Measurements from ENCODE around the gene GPR52. TPM values are rescaled to one million over a fixed set of nuclear protein-coding genes. Genes with fewer than 3 reads are reported as not detected.

GPR52 gene
- total and polyA plus RNA-seq, 7 donors: 0.08 to 0.34 (median 0.18) TPM; not detected in 3

GRCh38 chr1:174426153-174426552 lies 21.6 kb upstream of the GPR52 start:
- Histone ChIP-seq H3K4me3 (no peak overlapping the region), H3K27ac (no peak overlapping the region), H3K4me1 (no peaks in the 10 kb centered on the region), H3K9me3 (no peaks in the 10 kb centered on the region), H3K27me3 (ENCODE audit: insufficient read depth in 3 of 3, low read length in 2 of 3) (no peaks in the 10 kb centered on the region), H3K36me3 (ENCODE audit: insufficient read depth in 1 of 2, low read depth in 1 of 2) (no peaks in the 10 kb centered on the region)
- ATAC-seq: no peak
- no peak for DNase-seq
- no peak for TF ChIP-seq CTCF (IDR thresholded peaks at IDR 0.05)
- WGBS, 3 donors: 89 to 95% (median 92%) methylated on average over 3 of the region's 3 CpGs
- intact Hi-C loops (cut with DNase I): no loop called here

- no peak for DNase-seq
- 72 to 78% (median 74%) methylated on average over 3 of the region's 3 CpGs for WGBS, 3 donors
- Histone ChIP-seq H3K36me3 (ENCODE audit: insufficient read depth in 1 of 2, low read depth in 1 of 2) (no peaks in the 10 kb centered on the region), H3K4me3 (no peak overlapping the region), H3K9me3 (no peaks in the 10 kb centered on the region), H3K4me1 (no peaks in the 10 kb centered on the region), H3K27ac (no peak overlapping the region), H3K27me3 (ENCODE audit: insufficient read depth in 3 of 3, low read length in 2 of 3) (no peaks in the 10 kb centered on the region)
- ATAC-seq: no peak
- intact Hi-C loops (cut with DNase I): no loop called here
- TF ChIP-seq CTCF (IDR thresholded peaks at IDR 0.05): no peak
These were observed 19.7 kb upstream of the GPR52 start for GRCh38 chr1:174428033-174428432.

GRCh38 chr1:174428739-174429138 lies 19.0 kb upstream of the GPR52 start:
- no peak overlapping the region for H3K4me3 ChIP-seq
- no peaks in the 10 kb centered on the region for H3K9me3 ChIP-seq
- no peak for TF ChIP-seq CTCF (IDR thresholded peaks at IDR 0.05)
- H3K27me3 ChIP-seq (ENCODE audit: insufficient read depth in 3 of 3, low read length in 2 of 3): no peaks in the 10 kb centered on the region
- intact Hi-C loops (cut with DNase I): no loop called here
- ATAC-seq: no peak
- DNase-seq: no peak
- H3K27ac ChIP-seq: no peak overlapping the region
- H3K36me3 ChIP-seq (ENCODE audit: insufficient read depth in 1 of 2, low read depth in 1 of 2): no peaks in the 10 kb centered on the region
- no peaks in the 10 kb centered on the region for H3K4me1 ChIP-seq

- intact Hi-C loops (cut with DNase I): no loop called here
- Histone ChIP-seq H3K9me3 (no peaks in the 10 kb centered on the region), H3K27me3 (ENCODE audit: insufficient read depth in 3 of 3, low read length in 2 of 3) (no peaks in the 10 kb centered on the region), H3K4me1 (no peaks in the 10 kb centered on the region), H3K36me3 (ENCODE audit: insufficient read depth in 1 of 2, low read depth in 1 of 2) (no peaks in the 10 kb centered on the region), H3K27ac (no peak overlapping the region), H3K4me3 (no peak overlapping the region)
- no peak for ATAC-seq
- WGBS, 3 donors: 91 to 95% (median 94%) methylated on average over 1 of the region's 1 CpG
- TF ChIP-seq CTCF (IDR thresholded peaks at IDR 0.05): no peak
- DNase-seq: no peak
These were observed 14.3 kb upstream of the GPR52 start for GRCh38 chr1:174433451-174433850.

- ATAC-seq (no peak), DNase-seq (no peak)
- no peaks in the 10 kb centered on the region for H3K4me1 ChIP-seq
- no peak for TF ChIP-seq CTCF (IDR thresholded peaks at IDR 0.05)
- no peaks in the 10 kb centered on the region for H3K27me3 ChIP-seq (ENCODE audit: insufficient read depth in 3 of 3, low read length in 2 of 3)
- H3K4me3 ChIP-seq: no peak overlapping the region
- intact Hi-C loops (cut with DNase I): no loop called here
- no peaks in the 10 kb centered on the region for H3K9me3 ChIP-seq
- H3K36me3 ChIP-seq (ENCODE audit: insufficient read depth in 1 of 2, low read depth in 1 of 2): no peaks in the 10 kb centered on the region
- H3K27ac ChIP-seq: no peak overlapping the region
These were observed 2.4 kb upstream of the GPR52 start for GRCh38 chr1:174445351-174445750.

All from psoas muscle (tissue), 8 donors.